RWPE2 (cell line): ENCODE measurements around the gene IPPK.

ENCODE experiments used
- ATAC-seq: fragments of 200-7000 bp; cut with Tn5 transposase; 3 replicates; pipeline ENCODE4 v1.9.1; 2021; ENCODE audit warnings: low read depth
- DNase-seq: peaks from one replicate; pipeline ENCODE4 v3.0.0-alpha.2; 2020; ENCODE audit warnings: low spot score
- H3K27ac ChIP-seq: fragments of 450-650 bp; 2 replicates; pipeline ENCODE4 v1.5.1; 2017; ENCODE audit warnings: mild to moderate bottlenecking; ENCODE audit not compliant: poor library complexity, severe bottlenecking
- H3K27me3 ChIP-seq: fragments of 250-450 bp; sonication (Bioruptor Pico); 2 replicates; pipeline ENCODE4 v1.5.1; 2021; ENCODE audit warnings: mild to moderate bottlenecking, moderate library complexity; ENCODE audit not compliant: insufficient read depth, poor library complexity, severe bottlenecking
- H3K36me3 ChIP-seq: fragments of 250-450 bp; sonication (Bioruptor Pico); 2 replicates; pipeline ENCODE4 v1.5.1; 2020; ENCODE audit warnings: low read depth, mild to moderate bottlenecking, moderate library complexity
- H3K4me1 ChIP-seq: fragments of 250-450 bp; sonication (Bioruptor Pico); 2 replicates; pipeline ENCODE4 v1.5.1; 2021; ENCODE audit warnings: mild to moderate bottlenecking, moderate library complexity; ENCODE audit not compliant: insufficient read depth, poor library complexity, severe bottlenecking
- H3K4me3 ChIP-seq: fragments of 250-450 bp; sonication (Bioruptor Pico); 2 replicates; pipeline ENCODE4 v1.5.1; 2021; ENCODE audit warnings: mild to moderate bottlenecking, moderate library complexity; ENCODE audit not compliant: severe bottlenecking
- H3K9me3 ChIP-seq: fragments of 250-450 bp; sonication (Bioruptor Pico); 2 replicates; pipeline ENCODE4 v1.5.1; 2021; ENCODE audit warnings: mild to moderate bottlenecking, moderate library complexity; ENCODE audit not compliant: severe bottlenecking
- TF ChIP-seq, protein P1 (sequence below): fragments of 450-650 bp; IDR thresholded peaks from one replicate; pipeline ENCODE4 v1.5.1; 2017; ENCODE audit warnings: mild to moderate bottlenecking, moderate library complexity; ENCODE audit not compliant: poor library complexity, severe bottlenecking

The IPPK gene, protein sequence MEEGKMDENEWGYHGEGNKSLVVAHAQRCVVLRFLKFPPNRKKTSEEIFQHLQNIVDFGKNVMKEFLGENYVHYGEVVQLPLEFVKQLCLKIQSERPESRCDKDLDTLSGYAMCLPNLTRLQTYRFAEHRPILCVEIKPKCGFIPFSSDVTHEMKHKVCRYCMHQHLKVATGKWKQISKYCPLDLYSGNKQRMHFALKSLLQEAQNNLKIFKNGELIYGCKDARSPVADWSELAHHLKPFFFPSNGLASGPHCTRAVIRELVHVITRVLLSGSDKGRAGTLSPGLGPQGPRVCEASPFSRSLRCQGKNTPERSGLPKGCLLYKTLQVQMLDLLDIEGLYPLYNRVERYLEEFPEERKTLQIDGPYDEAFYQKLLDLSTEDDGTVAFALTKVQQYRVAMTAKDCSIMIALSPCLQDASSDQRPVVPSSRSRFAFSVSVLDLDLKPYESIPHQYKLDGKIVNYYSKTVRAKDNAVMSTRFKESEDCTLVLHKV

DNA sequence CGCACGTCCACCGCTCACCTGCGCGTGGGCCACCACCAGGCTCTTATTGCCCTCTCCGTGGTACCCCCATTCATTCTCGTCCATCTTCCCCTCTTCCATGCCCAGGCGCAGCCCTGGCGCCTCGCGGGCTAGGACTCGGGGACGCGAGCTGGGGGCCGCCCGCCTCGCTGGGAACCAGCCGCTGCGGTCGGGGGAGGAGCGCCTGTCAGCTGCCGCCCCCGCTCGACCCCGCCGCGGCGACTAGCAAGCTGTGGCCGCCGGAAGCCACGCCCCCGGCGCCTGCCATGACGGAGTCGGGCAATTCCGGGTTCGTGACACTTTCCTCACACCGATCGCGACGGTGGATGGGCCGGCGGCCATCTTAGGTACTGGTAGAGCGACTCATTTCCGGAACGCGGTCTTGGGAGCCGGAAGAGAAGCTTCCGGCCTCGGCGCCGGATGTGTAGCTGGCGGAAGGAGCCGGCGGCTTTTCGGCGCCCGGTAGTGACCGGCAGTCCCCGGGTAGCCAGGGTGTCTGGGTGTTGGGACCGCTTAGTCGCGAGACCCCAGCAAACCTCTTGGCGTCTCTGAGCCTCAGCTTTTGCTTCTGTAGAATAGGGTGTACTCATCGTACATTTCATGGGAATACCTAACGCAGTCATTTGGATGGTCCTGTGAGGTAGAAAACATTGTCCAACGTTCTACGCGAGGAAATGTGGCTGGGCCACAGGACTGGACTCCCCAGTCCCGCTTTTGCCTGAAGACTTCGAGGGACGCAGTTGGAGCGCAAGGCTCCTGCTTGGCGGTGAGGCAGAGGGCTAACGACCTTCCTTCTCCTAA lies at the start of gene IPPK:
TSS of gene IPPK (minus strand) at position 242 of the 819 bp plus-strand sequence. CDS start at position 99, 143 bp downstream.
- H3K27me3 ChIP-seq, result no peaks in the 10 kb centered on the region
- peak within 1 kb of the TSS; percentile 74 for H3K27ac ChIP-seq
- TF ChIP-seq, protein P1, sequence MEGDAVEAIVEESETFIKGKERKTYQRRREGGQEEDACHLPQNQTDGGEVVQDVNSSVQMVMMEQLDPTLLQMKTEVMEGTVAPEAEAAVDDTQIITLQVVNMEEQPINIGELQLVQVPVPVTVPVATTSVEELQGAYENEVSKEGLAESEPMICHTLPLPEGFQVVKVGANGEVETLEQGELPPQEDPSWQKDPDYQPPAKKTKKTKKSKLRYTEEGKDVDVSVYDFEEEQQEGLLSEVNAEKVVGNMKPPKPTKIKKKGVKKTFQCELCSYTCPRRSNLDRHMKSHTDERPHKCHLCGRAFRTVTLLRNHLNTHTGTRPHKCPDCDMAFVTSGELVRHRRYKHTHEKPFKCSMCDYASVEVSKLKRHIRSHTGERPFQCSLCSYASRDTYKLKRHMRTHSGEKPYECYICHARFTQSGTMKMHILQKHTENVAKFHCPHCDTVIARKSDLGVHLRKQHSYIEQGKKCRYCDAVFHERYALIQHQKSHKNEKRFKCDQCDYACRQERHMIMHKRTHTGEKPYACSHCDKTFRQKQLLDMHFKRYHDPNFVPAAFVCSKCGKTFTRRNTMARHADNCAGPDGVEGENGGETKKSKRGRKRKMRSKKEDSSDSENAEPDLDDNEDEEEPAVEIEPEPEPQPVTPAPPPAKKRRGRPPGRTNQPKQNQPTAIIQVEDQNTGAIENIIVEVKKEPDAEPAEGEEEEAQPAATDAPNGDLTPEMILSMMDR, result no peak
- peaks cover 15% of the 10 kb centered on the region; the same call in 1 of the 2 replicates for H3K36me3 ChIP-seq
- peak within 1 kb of the TSS; percentile 70 for H3K4me3 ChIP-seq
- DNase-seq (peak; percentile 97), ATAC-seq (peak; percentile 87)
- no peaks in the 10 kb centered on the region for H3K9me3 ChIP-seq
- peaks cover 4% of the 10 kb centered on the region for H3K4me1 ChIP-seq

DNA sequence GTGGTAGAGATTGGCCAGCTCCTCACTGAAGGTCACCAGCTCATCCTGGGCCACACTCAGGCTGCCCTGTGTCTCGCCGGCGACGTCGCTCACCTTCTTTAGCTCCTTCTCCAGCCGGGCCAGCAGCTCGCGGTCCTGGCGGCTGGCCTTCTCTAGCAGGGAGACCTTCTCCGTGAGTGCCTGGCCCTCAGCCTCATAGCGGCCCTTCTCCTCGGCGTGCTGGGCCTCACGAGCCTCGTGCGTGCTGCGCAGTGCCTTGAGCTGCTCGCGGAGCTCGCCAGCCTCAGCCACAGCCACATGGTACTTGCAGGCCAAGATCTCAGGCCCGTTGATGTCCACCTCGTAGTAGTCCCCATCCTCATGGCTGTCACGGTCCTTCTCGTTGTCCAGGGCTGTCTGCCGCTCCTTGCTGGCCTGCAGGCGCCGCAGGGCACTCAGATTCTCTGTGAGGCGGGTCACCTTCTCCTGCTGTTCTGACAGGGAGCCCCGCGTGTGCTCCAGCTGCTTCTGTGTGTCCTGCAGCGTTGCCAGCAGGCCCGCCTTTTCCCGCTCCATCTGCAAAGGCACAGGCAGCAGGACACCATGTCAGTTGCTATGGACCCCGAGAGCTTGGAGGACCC lies 49.2 kb upstream of the IPPK start:
- no peak overlapping the region for H3K4me3 ChIP-seq
- no peak for DNase-seq
- H3K9me3 ChIP-seq, result no peaks in the 10 kb centered on the region
- peaks cover 25% of the 10 kb centered on the region for H3K4me1 ChIP-seq
- H3K36me3 ChIP-seq, result peaks cover 81% of the 10 kb centered on the region
- TF ChIP-seq, protein P1, result no peak
- ATAC-seq, result no peak
- H3K27ac ChIP-seq, result no peak overlapping the region
- H3K27me3 ChIP-seq, result no peaks in the 10 kb centered on the region

DNA sequence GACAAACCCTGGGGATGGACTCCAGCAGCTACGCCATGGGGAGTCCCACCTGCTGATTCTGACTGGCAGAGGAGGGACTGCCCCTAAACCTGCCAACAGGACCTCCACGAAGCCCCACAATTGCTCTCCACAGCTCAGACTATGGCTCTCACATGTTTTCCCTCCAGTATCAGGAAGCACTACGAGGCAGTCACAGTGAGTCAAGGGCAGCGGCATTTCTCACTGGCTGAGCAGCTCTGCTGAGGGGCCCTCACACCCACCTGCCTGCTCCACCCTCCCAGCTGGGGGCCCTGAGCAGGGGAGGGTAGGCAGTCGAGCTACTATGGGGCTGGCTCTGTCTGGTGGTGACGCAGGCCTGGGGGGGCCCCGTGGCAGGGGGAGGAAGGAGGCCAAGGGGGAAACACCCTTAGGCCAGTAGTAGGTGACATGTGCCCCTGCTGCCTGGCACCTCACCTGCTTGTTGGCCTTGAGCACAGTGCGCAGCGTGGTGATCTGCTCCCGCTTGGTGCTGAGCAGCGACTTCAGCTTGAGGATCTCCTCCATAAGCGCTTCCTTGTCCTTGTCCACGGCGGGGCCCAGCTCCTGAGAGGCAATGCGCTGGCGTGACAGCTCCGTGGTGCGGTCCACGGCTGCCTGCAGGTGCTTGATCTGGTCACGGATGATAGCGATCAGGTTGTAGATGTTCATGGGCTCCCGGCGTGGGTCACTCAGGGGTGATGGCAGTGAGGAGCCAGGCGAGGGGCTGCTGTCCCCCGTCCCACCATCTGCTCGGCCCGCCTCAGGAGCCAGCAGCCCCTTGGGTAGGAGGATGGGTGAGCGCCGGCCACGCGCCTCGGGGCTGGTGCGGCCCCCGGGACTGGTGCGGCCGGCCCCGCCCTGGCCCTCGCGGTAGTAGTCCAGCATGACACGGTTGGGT lies 48.4 kb upstream of the IPPK start:
- peaks cover 88% of the 10 kb centered on the region for H3K36me3 ChIP-seq
- H3K4me3 ChIP-seq, result no peak overlapping the region
- ATAC-seq (no peak), DNase-seq (peak; percentile 62)
- H3K27me3 ChIP-seq, result no peaks in the 10 kb centered on the region
- H3K9me3 ChIP-seq, result no peaks in the 10 kb centered on the region
- TF ChIP-seq, protein P1, result no peak
- no peak overlapping the region for H3K27ac ChIP-seq
- H3K4me1 ChIP-seq, result peaks cover 17% of the 10 kb centered on the region

- H3K4me1 ChIP-seq, result peaks cover 8% of the 10 kb centered on the region
- peaks cover 91% of the 10 kb centered on the region for H3K36me3 ChIP-seq
- DNase-seq, result no peak
- no peak overlapping the region for H3K27ac ChIP-seq
- no peaks in the 10 kb centered on the region for H3K9me3 ChIP-seq
- TF ChIP-seq, protein P1, result no peak
- no peak overlapping the region for H3K4me3 ChIP-seq
- ATAC-seq, result no peak
- H3K27me3 ChIP-seq, result no peaks in the 10 kb centered on the region
Observed at GRCh38 chr9:92717201-92718085, 47.5 kb upstream of the IPPK start.
